ENCODE measurements around the gene RPS6KB1.
"Not testable (repeated sequence)": the region's sequence is repeated elsewhere in the genome, so short reads cannot be mapped to it uniquely, and the experiment has no call there.

The RPS6KB1 gene
- total RNA-seq = 17.4 to 46.4 (median 27.2) reads per million in 18 experiments

DNA sequence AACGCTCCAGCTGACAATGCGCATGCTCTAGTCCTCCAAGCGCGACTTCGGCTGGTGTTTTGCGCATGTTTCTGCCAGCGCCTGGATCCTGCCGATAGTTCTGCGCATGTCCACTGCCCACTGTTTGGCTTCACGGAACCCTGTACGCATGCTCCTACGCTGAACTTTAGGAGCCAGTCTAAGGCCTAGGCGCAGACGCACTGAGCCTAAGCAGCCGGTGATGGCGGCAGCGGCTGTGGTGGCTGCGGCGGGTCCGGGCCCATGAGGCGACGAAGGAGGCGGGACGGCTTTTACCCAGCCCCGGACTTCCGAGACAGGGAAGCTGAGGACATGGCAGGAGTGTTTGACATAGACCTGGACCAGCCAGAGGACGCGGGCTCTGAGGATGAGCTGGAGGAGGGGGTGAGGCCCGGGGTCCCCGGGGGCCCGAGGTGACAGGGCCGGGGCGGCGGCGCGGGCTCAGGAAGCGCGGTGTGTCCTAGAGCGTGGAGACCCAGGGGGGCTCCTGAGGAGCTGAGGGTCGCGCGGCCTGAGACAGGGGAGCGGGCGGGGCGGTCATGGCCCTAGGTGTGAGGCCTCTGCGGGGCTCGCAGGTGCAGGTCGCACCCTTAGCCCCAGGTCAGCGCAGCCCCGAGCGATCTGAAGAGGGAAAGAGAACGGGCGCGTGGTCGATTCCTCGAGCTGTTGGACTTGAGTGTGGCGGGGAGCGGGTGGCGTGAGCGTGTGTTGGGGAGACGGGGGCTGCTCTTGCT is at the start of gene RPS6KB1, which contains the start of gene TUBD1:
RPS6KB1 (plus strand) TSS at position 198 of the 752 bp plus-strand sequence; CDS start at position 262, 64 bp downstream.
TUBD1 (minus strand) TSS at position 20 of the 752 bp plus-strand sequence. CDS start 1,941 bp downstream, outside the sequence.
- DNase-seq = peak; percentile 100

DNA sequence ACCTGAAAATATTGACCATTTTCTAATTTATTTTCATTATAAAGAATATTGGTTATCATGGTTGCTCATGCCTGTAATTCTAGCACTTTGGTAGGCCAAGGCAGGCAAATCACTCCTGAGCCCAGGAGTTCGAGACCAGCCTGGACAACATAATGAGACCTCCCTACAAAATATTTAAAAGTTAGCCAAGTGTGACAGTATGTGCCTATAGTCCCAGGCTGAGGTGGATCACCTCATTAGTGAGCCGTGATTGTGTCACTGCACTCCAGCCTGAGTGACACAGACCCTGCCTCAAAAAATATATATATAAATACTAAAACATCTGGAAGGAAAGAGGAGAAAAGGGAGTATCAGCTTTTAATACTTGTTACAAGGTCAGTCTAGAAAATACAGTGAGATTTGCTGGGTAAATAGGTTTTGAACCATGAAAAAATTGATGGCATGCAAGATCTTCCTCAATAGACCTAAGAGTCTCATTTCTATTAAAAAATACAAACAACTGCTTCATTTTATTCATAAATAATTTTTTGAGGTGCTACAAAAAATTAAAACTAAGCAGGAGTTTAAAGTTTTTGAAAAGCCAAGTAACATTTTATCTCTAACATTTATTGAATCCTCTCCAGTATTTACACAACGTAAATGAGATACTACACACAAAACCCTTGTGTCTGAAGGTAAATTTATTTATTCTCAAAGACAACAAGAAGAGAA is 47.9 kb upstream of the RPS6KB1 start:
- DNase-seq = peak; percentile 45 to 60

DNA sequence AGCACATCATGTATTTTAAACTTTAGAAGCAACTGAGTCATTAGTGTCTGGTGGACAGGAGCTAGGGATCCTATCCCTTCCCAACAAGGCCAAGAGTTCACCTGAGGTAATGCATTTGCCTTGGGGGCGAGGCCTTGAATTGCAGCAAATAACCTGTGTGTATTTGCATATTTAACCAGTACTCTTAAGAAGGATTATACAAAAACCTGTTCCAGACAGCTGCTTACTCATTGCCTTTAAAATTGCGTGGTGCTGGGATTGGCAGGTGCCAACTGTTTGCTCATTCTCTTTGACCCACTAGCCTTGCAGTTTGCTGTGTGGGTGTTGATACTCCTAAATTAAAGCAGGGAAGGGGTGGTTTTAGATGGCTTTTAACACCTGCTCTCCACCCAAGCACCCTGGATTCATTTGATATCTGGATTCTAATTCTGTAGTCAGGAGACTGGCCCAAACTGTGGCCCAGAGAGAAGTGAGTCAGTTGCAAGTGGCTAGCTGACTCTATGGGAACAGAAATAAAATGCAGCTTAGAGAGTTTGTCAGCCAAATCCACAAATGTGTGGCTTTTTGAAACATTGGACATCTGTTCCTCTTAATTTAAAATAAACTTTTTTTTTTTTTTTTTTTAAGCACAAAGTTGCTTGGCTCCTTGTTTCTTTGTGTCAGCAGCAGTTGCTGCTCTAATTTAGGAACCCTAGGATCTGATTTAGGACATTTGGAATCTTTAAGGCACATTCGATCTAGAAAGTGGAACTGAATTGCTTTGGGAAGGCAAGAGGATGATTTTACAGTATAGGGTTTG is 47.1 kb upstream of the RPS6KB1 start:
- DNase-seq = peak; percentile 73 to 83

DNA sequence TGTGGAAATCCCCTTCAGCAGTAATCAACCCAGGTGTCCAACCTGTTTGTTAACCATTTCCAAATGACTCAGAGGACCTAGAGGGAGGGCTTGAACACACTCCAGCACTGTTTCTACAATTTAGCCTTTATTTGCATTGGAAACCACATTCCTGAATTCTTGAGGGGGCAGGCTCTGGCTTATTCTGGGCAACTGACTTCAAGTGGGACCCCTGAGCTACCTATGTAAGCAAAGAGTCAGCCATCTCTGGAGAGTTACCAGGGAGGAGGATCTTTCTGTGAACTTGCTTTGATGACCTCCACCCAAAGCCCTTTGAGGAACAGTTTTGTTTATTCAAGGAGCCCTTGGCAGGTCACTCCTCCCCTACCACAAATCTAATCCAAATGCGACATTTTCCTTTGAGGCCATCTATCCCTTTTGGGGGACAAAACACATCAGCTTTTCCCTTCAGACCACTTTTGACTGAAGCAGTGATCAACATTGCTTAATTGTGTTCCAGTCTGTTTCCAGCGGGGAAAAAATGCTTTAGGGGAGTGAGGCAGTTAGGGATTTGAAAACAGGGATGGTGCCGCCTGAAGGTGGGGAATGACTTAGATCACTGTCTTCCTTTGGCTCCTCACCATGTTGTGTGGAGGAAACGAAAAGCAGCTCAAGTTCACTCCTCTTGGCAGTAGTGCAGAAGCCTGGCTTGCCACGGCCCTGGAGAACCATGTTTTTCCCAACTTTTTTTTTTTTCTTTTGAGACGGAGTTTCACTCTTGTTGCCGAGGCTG is 46.3 kb upstream of the RPS6KB1 start:
- peak; percentile 26 to 30 for DNase-seq

DNA sequence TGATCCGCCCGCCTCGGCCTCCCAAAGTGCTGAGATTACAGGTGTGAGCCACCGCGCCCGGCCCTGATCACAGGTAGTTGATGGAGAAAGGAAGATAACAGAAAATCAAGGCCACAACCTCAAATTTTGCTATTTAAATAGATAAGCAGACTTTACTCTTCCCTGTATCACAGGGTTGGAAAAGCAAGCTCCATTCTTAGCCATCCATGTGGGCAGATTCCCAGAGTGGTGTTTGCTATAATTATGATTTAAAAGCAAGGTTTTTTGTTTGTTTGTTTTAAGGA is 44.6 kb upstream of the RPS6KB1 start:
- DNase-seq = no peak

DNA sequence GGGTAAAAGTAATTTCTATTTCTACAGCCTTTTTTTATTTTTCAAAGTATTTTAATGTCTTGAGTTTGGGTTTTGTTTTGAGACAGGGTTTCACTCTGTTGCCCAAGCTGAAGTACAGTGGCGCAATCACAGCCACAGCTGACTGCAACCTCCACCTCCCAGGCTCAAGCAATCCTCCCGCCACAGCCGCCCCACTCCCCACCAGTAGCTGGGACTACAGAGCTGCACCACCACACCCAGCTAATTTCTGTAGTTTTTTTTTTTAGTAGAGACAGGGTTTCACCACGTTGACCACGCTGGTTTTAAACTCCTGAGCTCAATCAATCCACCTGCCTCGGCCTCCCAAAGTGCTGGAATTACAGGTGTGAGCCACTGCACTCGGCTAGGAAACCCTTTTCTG is 44.1 kb upstream of the RPS6KB1 start:
- peak; percentile 80 to 89 for DNase-seq

DNA sequence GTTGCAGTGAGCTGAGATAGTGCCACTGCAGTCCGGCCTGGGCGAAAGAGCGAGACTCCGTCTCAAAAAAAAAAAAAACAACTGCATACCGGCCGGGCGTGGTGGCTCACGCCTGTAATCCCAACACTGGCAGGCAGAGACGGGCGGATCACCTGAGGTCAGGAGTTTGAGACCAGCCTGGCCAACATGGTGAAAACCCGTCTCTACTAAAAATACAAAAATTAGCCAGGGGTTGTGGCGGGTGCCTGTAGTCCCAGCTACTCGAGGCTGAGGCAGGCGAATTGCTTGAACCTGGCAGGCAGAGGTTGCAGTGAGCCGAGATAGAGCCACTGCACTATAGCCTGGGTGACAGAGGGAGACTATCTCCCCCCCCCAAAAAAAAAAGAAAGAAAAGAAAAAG is 42.6 kb upstream of the RPS6KB1 start:
- not testable (repeated sequence) for DNase-seq

DNA sequence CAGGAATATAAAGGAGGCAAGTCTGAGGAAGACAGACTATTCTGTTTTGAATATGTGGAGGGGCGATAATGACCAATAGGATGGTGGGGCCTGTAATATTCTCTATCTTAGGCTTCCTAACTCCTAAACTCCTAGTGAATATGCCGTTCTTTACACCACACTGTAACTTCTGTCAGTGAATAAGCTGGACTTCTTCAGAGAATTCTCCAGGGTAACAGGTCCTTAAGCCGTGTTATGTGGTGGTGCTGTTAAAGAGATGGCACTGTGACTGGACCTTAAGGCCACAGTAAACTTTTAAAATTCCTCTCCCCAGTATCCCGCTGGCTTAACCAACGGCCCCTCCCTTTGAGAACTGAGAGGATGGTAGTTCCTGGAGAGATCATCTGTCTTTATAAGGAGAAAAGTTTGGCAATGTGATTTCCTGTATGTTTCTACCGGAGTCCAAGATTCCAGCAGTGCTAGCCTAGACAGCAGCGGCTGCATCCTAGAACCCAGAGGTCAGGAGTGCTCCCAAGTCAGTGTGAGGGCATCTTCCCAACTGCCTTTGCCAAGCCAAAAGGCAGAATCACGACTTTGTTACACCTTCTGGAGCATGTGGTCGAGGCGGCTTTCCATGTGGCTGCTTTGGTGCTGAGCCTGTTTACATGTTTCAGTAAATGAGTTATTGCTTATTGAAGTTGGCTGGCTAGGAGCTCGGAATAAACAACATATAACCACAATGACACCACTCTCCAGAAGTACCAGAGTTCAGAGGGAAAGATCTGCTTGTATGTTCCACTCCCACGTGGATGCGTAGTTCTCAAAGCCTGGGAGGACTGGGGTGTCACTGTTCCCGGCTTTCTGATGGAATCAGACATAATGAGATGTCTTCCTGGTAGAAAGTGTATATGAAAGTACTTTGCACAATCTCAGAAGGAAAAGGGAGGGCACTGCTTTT is 41.2 kb upstream of the RPS6KB1 start:
- DNase-seq = no peak

DNA sequence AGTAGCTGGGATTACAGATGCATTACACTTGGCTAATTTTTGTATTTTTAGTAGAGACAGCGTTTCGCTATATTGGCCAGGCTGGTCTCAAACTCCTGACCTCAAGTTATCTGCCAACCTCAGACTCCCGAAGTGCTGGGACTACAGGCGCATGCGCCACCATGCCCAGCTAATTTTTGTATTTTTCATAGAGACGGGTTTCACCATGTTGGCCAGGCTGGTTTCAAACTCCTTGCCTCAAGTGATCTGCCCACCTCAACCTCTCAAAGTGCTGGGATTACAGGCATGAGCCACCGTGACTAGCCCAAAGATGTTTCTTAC is 40.1 kb upstream of the RPS6KB1 start:
- not testable (repeated sequence) for DNase-seq

DNA sequence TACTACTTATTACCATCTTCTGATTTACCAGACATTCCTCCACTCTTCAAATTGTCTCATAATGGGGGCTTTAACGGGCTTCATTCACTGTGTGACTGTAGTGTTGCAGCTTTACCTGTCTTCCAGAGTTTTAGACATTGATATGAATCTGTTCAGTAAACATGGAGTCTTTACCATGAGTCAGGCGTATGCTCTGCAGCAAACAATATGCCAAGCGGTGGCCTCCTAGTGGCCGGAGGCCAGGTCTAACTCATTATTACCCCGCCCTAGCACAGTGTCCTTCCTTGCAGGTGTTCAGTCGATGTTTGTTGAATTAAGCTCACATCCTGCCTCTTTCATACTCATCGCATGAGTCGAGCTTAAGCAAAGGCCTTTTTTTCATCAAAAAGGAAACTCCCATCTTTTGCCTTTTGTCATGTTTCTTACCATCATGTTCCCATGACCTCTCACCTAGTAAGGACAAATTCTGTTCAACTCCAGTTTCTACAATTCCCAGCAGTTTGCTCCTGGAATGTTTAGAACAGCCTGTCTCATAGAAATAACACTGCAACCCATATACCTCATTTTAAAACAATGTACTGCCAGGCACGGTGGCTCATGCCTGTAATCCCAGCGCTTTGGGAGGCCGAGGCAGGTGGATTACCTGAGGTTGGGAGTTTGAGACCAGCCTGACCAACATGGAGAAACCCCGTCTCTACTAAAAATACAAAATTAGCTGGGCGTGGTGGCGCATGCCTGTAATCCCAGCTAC is 39.6 kb upstream of the RPS6KB1 start:
- peak in 1 of 2 donors; percentile 27 for DNase-seq

DNA sequence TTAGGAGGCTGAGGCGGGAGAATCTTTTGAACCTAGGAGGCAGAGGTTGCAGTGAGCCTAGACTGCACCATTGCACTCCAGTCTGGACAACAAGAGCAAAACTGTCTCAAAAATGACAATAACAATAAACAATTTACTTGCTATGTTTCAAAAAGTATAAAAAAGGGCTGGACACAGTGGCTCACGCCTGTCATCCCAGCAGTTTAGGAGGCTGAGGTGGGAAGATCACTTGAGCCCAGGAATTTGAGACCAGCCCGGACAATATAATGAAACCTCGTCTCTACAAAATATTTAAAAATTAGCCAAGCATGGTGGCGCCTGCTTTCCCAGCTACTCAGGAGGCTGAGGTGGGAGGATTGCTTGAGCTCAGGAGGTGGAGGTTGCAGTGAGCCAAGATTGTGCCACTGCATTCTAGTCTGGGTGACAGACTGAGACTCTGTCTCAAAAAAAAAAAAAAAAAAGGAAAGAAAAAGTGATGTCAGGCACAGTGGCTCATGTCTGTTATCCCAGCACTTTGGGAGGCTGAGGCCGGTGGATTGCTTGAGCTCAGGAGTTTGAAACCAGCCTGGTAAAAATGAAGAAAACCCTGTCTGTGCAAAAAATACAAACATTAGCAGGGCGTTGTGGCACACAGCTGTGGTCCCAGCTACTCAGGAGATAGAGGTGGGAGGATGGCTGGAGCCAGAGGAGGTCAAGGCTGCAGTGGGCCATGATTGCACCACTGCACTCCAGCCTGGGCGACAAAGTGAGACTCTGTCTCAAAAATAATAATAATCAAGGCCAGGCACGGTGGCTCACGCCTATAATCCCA is 38.8 kb upstream of the RPS6KB1 start:
- not testable (repeated sequence) for DNase-seq

DNA sequence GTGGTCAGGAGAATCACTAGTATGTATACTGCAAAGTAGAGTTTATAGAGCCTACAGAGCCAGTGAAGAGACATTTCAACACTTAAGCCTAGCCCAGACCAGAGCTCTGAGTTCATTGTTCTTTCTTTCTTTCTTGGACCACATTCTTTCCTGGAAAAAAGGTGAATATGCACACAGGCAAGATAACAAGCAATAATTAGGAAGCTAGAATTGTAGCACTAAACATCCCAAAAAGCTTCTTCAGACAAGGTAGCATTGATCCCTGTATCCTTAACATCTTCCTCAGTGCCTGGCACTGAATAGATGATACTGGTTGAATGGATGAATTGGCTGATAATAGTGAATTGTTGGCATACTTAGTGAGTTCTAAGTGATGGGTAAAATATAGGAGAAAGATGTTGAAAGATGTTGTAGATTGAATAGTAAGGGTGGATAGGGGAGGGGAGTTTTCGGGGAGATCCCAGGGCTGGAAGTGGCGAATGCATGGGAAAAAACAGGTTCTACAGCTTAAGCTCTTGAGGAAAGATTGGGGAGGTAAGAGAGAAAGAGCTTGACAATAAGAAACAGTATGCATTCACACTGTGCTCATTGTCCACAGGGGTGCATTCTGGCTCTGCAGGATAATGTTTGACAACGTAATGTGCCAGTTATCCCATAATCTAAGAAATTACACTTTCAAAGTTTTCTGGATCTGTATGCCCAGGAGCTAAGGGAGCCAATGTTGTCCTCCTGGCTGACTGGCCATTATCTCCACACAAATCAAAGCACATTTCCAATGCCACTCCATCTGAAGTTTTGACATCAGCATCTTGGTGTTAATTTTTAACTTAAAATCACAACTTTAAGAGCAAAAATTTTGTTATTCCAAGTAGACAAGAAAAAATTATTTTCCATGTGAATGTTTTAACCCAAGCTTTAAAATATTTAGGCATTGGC is 35.8 kb upstream of the RPS6KB1 start:
- DNase-seq = no peak

DNA sequence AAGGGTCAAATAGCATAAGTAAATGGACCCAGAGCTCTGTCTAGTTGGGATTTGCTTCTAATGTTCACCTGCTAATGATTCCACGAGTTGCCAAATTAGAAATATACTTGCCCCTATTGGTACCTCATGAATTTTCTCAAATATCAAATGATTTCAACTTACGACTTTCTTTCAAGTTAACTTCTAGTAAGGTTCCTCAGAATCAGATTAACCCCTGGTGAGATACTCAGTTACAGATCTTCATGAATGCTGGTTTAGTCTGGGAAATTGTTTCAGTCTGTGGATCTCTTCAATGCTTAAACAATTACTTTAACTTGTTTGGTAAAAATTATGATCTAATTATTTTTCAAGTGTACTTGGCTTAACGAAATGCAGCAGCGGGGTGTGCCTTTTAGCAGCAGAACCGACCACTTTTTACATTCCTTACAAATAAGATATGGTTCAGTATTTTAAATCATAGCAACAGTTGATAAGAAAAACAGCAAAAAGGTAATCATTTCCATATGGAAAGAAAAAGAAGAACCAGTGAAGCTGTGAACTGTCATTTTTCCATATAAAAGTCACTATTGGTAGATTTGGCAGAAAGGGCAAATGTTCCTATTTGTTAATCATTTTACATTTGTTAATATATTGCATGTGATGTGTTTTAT is 34.6 kb upstream of the RPS6KB1 start:
- DNase-seq = no peak

DNA sequence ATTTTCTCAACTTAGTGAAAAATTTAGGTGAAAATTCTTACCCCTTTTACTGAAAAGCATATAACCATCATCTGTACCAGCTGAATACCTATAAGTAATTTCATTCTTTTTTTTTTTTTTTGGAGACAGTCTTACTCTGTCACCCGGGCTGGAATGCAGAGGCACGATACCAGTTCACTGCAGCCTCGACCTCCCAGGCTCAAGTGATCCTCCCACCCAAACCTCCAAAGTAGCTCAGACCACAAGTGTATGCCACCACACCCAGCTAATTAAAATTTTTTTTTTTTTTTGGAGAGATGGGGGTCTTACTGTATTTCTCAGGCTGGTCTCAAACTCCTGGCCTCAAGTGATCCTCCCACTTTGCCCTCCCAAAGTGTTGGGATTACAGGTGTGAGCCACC is 34.0 kb upstream of the RPS6KB1 start:
- no peak for DNase-seq

DNA sequence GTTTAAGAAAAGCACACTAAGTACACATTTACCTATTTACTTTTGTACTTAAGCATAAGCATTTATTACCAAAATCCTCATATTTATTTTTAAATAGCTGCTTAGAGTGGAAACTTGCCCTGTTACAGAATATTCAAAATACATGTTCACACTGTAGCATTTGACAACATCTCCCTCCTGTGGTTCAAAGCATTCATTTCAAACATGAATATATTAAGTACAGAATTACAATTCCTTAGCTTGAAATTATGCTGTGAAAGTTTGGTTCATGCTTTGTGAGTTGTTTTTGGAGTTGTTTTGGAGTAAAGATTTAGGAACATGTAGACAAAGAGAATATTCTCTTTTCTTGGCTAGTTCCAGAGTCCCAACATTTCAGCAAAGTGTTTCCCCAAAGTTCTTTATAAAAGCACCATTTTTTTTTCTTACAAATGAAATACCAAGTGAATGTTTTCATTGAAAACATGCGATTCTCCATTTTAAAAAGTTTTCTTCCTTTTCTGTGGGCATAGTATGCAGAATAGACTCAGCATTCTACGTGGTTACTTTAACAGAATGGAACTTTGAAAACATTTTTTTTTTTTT is 33.4 kb upstream of the RPS6KB1 start:
- peak; percentile 56 to 80 for DNase-seq

DNA sequence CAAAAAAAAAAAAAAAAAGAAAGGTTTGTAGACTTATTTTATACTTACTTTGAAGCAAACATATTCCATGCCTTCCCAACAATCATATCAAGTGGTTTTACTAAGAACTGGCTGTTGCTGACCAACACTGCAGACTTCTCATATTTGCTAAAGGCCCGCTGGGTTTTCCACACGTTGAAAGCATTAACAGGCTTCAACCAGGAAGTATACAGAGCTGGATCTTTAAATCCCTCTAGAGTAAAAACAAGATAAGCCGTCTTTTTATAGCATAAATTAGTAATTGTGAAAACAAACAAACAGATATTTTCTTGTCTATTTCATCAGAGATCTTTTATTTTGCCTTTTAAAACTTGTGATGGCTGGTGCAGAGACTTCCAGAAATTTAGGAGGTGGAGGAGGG is 29.3 kb upstream of the RPS6KB1 start:
- no peak for DNase-seq

DNA sequence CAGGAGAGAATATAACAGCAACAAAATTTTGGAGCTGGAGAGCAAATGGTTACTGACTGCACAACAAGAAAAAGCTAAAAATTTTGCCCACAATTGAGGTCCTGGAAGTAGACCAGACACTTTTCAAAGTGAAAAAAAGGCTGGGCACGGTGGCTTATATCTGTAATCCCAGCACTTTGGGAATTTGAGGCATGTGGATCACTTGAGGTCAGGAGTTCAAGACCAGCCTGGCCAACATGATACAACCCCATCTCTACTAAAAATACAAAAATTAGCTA is 23.0 kb upstream of the RPS6KB1 start:
- DNase-seq = no peak

DNA sequence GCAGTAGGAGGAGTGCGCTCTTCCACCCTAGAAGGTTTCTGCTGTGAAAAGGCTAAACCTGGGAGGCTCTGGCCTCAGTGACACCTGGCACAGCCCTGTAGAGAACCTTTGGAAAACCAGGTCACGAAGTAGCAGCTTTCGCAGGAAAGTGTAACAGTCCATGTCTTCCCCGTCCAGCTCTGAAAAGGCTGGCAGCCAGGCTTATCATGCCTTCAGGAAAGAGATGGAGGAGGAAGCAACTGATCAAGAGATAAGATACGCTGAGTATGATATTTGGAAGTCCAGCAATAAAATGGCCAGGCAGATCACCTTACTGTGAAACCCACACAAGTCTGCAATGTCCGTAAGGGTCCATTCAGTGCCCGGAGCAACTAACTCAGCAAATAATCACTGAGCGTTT is 22.4 kb upstream of the RPS6KB1 start:
- no peak for DNase-seq

Data from inflammatory macrophage (primary cell).